ENCODE measurements around the gene SRGAP3. TPM values are rescaled to one million over a fixed set of nuclear protein-coding genes. Genes with fewer than 3 reads are reported as not detected.

Gene SRGAP3
- total RNA-seq, 4 donors from 2014 or later, result 7.5 to 33.8 (median 16.0) TPM

DNA sequence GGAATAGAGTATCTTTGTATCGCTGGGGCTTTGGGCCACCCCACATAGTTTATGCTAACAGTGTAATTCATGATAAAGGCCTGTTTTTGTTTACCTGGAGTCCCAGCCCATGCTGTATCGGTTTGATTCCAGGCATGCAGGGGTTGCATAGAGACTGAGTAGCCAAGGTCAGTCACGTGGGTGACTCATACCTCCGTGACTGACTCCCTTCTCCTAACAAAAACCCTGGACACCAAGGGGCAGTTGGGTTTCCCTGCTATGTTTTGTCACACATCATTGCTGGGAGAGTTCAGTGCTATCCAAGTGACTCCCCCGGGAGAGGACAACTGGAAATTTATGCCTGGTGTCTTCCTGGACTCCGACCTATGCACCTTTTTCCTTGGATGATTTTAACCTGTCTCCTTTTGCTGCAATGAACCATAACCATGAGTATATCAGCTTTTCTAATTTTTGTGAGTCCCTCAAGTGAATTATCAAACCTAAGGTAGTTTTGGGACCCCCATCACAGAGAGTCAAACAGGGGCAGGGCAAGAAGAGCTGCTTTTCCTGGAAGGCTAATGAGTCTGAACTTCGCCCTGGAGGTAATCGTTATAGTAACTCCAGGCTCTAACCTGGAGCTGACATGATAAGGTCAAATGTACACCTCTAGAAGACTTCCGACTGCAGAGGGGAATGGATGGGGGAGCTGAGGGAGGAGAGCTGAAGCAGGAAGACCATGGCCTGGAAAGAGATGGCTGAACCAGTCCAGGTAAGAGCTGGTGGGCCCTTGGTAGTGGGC, 57.0 kb downstream of the SRGAP3 start:
- Histone ChIP-seq H3K27me3 (no peaks in the 10 kb centered on the region), H3K36me3 (no peaks in the 10 kb centered on the region), H3K4me1 (no peaks in the 10 kb centered on the region), H3K9me3 (no peaks in the 10 kb centered on the region), H3K27ac (no peak overlapping the region), H3K4me3 (no peak overlapping the region)
- in situ Hi-C loops (cut with MboI; ENCODE audit: low pct_ligation_motif_present in 1 of 4, low pct_unique_long_range_greater_than_20kb in 1 of 4, low sequenced_read_pairs in 3 of 4), result no loop called here
- no peak for DNase-seq
- intact Hi-C loops (cut with DNase I; ENCODE audit: low total_unique reads), result no loop called here
- 70 to 84% methylated on average over 3 to 9 of the region's 9 CpGs for WGBS, 2 donors (ENCODE audit: low coverage in 1 of 2)
- TF ChIP-seq, protein P1, sequence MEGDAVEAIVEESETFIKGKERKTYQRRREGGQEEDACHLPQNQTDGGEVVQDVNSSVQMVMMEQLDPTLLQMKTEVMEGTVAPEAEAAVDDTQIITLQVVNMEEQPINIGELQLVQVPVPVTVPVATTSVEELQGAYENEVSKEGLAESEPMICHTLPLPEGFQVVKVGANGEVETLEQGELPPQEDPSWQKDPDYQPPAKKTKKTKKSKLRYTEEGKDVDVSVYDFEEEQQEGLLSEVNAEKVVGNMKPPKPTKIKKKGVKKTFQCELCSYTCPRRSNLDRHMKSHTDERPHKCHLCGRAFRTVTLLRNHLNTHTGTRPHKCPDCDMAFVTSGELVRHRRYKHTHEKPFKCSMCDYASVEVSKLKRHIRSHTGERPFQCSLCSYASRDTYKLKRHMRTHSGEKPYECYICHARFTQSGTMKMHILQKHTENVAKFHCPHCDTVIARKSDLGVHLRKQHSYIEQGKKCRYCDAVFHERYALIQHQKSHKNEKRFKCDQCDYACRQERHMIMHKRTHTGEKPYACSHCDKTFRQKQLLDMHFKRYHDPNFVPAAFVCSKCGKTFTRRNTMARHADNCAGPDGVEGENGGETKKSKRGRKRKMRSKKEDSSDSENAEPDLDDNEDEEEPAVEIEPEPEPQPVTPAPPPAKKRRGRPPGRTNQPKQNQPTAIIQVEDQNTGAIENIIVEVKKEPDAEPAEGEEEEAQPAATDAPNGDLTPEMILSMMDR (IDR thresholded peaks at IDR 0.05), result no peak
- no peak for TF ChIP-seq POLR2A (IDR thresholded peaks at IDR 0.05)
- TF ChIP-seq POLR2AphosphoS5 (IDR thresholded peaks at IDR 0.05), result no peak
- TF ChIP-seq EP300 (IDR thresholded peaks at IDR 0.05; ENCODE audit: low read depth), result no peak

DNA sequence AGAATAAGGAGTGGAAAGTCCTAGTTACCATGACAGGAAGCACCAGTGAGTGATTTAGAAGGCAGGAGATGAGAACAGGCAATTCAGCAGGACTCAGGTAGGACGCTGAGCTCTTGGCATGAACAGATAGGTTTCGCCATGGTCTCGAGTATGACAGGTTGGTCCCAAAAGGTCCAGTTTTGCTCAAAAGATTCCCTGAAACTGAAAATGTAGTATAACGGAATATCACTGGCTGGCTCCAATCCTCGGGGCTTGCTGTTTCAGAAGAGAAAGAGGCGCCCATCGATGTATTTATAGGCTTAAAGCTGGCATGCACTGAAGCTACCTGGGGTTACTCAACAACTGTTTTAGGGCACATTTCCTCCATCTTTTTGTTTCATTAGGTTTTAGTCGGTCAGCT, 59.2 kb downstream of the SRGAP3 start:
- Histone ChIP-seq H3K9me3 (no peaks in the 10 kb centered on the region), H3K4me1 (no peaks in the 10 kb centered on the region), H3K4me3 (no peak overlapping the region), H3K36me3 (no peaks in the 10 kb centered on the region), H3K27ac (no peak overlapping the region), H3K27me3 (no peaks in the 10 kb centered on the region)
- no peak for DNase-seq
- 92 to 93% methylated on average over 6 to 8 of the region's 8 CpGs for WGBS, 2 donors (ENCODE audit: low coverage in 1 of 2)
- intact Hi-C loops (cut with DNase I; ENCODE audit: low total_unique reads) (no loop called here), in situ Hi-C loops (cut with MboI; ENCODE audit: low pct_ligation_motif_present in 1 of 4, low pct_unique_long_range_greater_than_20kb in 1 of 4, low sequenced_read_pairs in 3 of 4) (no loop called here)
- no peak for TF ChIP-seq POLR2A (IDR thresholded peaks at IDR 0.05)

DNA sequence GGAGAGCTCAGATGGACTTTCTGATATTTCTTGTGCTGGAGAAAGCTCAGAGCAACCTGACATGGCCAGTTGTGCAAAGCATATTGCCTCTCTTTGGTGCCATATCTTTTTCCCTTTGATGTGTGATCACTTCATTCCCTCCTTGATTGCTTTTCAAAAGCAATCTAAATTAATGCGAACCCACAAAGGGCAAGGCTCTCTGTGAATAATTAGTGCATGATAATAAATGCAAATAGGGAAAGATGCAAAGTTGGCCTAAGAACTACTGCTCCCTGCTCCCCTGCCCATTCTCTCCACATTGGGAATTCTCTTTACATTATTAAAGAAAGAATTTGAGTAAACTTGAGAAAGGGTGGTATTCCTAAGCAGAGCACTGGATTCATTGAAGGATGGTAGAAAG, 60.9 kb downstream of the SRGAP3 start:
- Histone ChIP-seq H3K27ac (no peak overlapping the region), H3K27me3 (no peaks in the 10 kb centered on the region), H3K4me1 (no peaks in the 10 kb centered on the region), H3K4me3 (no peak overlapping the region), H3K36me3 (no peaks in the 10 kb centered on the region), H3K9me3 (no peaks in the 10 kb centered on the region)
- no peak for TF ChIP-seq EP300 (IDR thresholded peaks at IDR 0.05; ENCODE audit: low read depth)
- TF ChIP-seq, protein P1 (IDR thresholded peaks at IDR 0.05), result no peak
- no peak for TF ChIP-seq POLR2AphosphoS5 (IDR thresholded peaks at IDR 0.05)
- no peak for TF ChIP-seq POLR2A (IDR thresholded peaks at IDR 0.05)
- intact Hi-C loops (cut with DNase I; ENCODE audit: low total_unique reads) (no loop called here), in situ Hi-C loops (cut with MboI; ENCODE audit: low pct_ligation_motif_present in 1 of 4, low pct_unique_long_range_greater_than_20kb in 1 of 4, low sequenced_read_pairs in 3 of 4) (no loop called here)
- 86 to 97% methylated on average over 1 of the region's 1 CpG for whole genome bisulfite sequencing, 2 donors (ENCODE audit: low coverage in 1 of 2)
- DNase-seq, result no peak

DNA sequence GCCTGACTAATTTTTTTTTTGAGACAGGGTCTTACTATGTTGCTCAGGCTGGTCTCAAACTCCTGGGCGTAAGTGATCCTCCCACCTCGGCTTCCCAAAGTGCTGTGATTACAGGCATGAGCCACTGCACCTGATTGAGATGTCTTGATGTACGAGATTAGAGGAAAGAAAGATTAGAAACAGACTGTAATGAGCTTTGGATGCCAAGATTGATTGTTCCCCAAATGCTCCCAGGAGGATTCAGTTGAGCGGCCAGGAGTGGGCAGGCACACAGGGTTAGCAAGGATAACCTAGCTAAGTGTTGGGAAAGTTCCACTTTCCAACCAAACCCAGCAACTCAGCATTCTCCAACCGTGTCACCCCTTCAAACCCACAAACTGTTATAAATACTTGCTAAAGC, 63.7 kb downstream of the SRGAP3 start:
- no peak for DNase-seq
- H3K4me3 ChIP-seq, result no peak overlapping the region
- WGBS, 2 donors (ENCODE audit: low coverage in 1 of 2), result 88% methylated on average over 5 of the region's 5 CpGs; no CpG with 5 or more reads in 1 of the 2 donors
- no peaks in the 10 kb centered on the region for H3K36me3 ChIP-seq
- in situ Hi-C loops (cut with MboI; ENCODE audit: low pct_ligation_motif_present in 1 of 4, low pct_unique_long_range_greater_than_20kb in 1 of 4, low sequenced_read_pairs in 3 of 4) (no loop called here), intact Hi-C loops (cut with DNase I; ENCODE audit: low total_unique reads) (no loop called here)
- no peak overlapping the region for H3K27ac ChIP-seq
- no peaks in the 10 kb centered on the region for H3K4me1 ChIP-seq
- no peak for TF ChIP-seq POLR2AphosphoS5 (IDR thresholded peaks at IDR 0.05)
- TF ChIP-seq EP300 (IDR thresholded peaks at IDR 0.05; ENCODE audit: low read depth), result no peak
- no peak for TF ChIP-seq POLR2A (IDR thresholded peaks at IDR 0.05)
- TF ChIP-seq, protein P1 (IDR thresholded peaks at IDR 0.05), result no peak
- H3K27me3 ChIP-seq, result no peaks in the 10 kb centered on the region
- H3K9me3 ChIP-seq, result no peaks in the 10 kb centered on the region

DNA sequence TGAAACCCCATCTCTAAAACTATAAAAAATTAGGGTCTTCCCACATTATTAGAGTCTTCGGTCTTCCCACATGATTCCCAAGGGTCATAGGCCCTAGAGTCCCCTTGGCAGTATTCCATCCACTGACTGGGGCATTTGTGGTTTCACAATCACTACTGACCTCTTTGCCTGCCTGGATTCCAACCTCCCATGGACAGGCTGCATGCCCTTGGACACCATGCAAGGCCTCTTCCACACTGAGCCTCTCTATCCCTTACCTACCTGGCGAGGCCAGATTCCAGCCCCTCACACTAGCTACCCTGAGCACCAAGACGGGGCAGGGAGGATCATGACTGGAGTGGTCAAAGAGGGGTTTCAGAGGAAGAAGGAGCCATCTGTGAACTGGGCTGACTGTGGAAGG, 64.4 kb downstream of the SRGAP3 start:
- intact Hi-C loops (cut with DNase I; ENCODE audit: low total_unique reads), result no loop called here
- WGBS, 2 donors (ENCODE audit: low coverage in 1 of 2), result 96 to 100% methylated on average over 1 to 3 of the region's 3 CpGs

More for the DNA sequence above, 64.4 kb downstream of the SRGAP3 start:
- H3K9me3 ChIP-seq, result no peaks in the 10 kb centered on the region
- no peak for DNase-seq
- in situ Hi-C loops (cut with MboI; ENCODE audit: low pct_ligation_motif_present in 1 of 4, low pct_unique_long_range_greater_than_20kb in 1 of 4, low sequenced_read_pairs in 3 of 4), result no loop called here
- H3K4me3 ChIP-seq, result no peak overlapping the region
- no peaks in the 10 kb centered on the region for H3K36me3 ChIP-seq
- TF ChIP-seq, protein P1 (IDR thresholded peaks at IDR 0.05), result no peak
- TF ChIP-seq POLR2AphosphoS5 (IDR thresholded peaks at IDR 0.05) (no peak), EP300 (IDR thresholded peaks at IDR 0.05; ENCODE audit: low read depth) (no peak)
- H3K27ac ChIP-seq, result no peak overlapping the region
- H3K27me3 ChIP-seq, result no peaks in the 10 kb centered on the region
- H3K4me1 ChIP-seq, result no peaks in the 10 kb centered on the region
